Measurements from ENCODE around the gene SLC38A1.
"Not testable (repeated sequence)": the region's sequence is repeated elsewhere in the genome, so short reads cannot be mapped to it uniquely, and the experiment has no call there.

The SLC38A1 gene

GRCh38 chr12:46162549-46163076, 106.2 kb downstream of the SLC38A1 start:
- not testable (repeated sequence) for DNase-seq

GRCh38 chr12:46160981-46161690, 107.7 kb downstream of the SLC38A1 start:
- DNase-seq = no peak

DNA sequence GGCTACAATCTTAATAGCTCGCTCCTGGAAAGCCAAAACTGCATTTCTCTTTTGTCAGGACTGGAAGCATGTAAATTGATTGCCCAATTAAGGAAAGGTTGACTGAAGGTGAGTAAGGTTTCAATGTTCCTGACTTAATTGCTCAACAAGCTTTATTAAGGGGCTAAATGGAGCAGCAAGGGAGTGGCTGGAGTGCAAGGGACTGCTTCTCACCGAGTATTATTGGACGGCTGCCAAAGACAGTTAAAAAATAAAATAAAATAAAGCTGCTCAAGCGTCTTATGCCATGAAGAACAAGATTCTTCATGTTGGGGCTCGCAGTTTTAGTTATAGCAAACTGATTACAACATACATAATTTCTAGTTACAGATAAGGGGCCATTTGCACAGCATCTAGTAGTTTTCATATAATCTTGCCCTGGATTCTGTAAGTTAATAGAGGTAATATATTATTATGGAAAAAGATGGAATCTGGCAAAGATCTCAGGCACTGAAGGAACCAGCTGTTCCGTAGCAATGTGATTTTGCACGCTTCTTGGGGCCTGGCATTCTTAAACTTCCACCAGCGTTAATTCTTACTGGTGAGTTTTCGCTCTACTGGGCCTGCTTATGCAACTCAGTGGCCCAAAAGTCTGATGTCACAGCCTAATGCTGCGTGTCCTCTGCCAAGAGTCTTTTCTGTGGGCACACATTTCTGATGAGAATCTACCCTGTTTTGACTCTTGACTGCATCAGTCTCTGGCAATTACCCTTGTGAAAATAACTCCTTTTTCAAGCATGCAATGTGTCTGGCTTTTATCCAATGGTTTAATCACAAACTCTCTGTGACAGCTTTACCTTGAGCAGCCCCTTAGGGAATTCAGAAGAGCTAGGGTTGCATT, 108.5 kb downstream of the SLC38A1 start:
- no peak for DNase-seq

DNA sequence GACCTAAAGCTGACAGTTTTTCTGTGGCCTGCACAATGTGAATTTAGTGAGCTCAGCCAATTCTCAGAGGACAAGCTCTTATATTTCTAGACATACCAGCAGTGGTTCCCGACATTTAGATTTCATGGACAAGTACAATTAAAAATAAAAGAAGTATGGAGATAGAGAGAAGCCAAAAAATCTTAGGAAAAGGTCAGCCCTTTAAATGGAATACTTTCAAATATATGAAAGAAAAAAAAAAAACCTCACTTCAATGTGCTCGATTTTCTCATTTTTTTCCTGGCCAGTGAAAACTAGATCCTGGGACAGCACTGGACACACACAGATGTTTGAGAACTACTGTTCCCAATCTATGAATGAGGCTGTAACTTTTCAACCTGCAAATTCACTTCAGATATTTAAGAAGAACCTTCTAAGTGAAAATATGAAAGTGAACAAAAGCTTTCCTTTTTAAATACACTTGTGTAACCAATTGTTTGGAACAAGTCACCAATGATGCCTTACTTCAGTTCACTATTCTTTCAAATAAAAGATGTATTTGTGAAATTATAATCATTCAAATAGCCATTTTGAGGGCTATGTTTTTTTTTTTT, 109.4 kb downstream of the SLC38A1 start:
- DNase-seq = no peak

GRCh38 chr12:46158501-46158900, 110.3 kb downstream of the SLC38A1 start:
- DNase-seq = no peak

DNA sequence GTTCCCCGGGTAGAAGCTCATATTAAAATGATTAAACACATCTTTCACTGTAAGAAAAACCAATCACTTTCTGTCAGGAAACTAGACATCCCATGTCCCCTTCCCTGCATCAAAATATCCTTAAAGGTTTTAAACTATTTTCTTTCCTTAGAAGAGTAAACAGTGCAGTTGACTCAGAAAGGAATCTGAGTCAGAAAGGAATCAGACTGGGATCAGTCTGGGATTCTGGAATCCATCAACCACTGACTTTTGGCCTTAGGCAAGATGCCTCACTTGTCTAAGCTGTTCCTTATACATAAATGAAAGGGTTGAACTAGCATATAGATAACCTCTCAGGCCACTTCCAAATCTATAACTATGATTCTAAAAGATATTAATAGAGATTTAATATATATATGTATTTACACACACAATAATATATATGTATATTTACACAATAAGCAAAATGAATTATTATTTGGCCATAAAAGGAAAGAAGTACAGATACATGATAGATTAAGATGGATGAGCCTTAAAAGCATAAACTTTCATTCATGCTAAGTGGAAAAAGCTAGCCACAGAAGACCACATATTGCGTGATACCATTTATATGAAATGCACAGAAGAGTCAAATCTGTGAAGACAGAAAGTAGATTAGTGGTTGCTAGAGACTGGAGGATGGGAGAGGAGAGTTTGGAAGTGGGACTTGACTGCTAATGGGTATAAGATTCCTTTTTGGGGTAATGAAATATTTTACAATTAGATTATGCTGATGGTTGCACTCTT, 114.4 kb downstream of the SLC38A1 start:
- DNase-seq = no peak

- no peak for DNase-seq
Measured at GRCh38 chr12:46153268-46153872, 115.5 kb downstream of the SLC38A1 start.

DNA sequence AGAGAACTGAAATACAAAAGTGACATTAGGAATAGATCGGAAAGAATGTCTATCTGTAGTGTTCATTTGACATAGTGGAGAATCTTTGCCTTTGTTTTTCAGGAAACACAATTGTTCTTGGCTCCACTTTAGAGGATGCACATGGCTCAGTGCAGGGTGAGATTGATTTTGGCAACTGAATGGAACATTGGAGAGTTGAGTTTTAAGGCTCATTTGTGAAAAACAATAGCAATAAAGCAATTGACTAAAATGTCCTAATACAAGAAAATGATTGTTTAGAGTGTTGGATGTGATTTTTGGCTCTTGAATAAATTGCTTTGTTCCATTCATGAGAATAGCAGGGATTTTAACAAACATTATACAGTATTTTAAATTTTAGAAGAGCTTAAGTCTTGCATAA, 116.4 kb downstream of the SLC38A1 start:
- no peak for DNase-seq

- DNase-seq = no peak
Measured at GRCh38 chr12:46150735-46151134, 118.1 kb downstream of the SLC38A1 start.

GRCh38 chr12:46149905-46150304, 118.9 kb downstream of the SLC38A1 start:
- DNase-seq = no peak

DNA sequence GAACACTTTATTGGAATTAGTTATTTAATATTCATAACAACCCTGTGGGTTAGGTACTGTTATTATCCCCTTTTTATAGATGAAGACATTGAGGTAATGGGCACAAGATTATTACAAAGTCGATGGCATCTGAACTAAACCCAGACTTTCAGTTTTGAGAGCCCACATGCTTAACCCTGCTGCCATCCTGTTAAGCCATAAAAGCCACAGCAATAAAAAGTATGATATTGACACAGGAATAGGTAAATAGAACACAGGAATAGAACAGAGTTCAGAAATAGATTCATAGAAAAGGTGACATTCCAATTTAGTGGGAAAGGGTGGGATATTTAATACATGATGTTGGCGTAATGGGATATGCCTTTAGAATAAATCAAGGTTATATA, 119.8 kb downstream of the SLC38A1 start:
- DNase-seq = no peak

DNA sequence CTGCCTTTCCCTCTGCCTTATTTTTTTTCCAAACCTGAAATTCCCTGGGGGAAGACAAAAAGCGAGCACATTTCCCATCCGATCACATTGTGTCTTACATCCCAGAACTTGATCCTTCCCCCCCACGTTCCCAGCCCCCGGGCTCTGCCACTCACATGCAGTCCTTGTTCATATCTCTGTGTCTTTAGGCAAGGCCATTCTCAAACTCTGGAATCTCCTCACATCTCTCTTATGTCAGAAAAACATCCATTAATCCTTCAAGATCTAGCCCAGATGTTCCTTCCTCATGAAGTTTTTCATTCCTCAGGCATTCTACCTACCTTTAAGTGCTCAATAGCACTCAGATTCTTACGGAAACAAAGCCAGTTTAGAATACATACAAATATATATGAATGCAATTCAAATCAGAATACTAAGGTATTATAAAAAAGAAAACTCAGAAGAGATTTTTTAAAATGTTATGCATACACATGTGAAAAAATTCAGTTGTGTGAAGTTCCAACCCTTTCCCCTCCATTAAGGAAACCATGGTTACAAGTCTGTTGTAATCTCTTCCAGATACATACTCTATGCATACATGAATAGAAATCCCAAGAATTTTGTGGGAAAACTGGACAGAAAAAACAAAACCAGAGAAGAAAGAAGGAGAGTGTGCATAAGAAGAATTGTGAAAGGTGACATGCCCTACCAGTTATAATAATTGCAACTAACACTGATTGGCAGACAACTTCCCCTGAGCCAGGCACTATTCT, 120.3 kb downstream of the SLC38A1 start:
- DNase-seq = no peak

DNA sequence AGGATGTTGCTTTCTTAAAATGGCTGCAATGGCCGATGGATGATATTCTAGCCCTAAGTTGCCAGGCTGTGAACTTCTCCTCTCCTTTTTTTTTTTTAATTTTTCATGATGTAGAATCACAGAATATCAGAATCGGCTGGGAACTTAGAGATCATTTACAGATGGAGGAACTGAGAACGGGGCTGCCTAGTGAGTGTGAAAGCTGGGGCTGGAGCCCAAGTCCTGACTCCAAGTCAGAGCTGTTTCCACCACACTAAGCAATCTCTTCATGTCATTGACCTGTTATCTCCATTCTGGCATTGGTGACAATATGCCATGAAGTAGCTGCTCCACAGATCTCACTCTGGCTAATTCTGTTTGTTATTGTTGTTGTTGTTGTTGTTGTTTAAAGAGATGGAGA, 121.7 kb downstream of the SLC38A1 start:
- DNase-seq = no peak

DNA sequence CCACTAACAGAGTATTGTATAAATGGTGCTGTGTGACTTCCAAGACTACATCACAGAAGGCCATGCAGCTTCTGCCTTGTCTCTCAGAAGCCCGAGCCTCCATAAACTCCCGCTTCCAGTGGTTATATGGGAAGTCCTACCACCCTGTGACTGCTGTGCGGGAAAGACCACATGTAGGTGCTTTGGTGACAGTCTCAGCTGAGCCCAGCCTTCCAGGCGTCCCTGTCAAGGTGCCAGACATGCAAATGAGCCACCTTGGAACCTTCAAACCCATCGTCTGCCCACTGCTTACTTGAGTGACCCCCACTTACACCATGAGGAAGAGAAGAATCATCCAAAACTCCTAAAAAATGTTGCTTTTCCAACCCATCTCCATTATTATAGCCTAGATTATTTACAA, 123.0 kb downstream of the SLC38A1 start:
- no peak for DNase-seq

GRCh38 chr12:46144433-46144832, 124.4 kb downstream of the SLC38A1 start:
- no peak for DNase-seq

DNA sequence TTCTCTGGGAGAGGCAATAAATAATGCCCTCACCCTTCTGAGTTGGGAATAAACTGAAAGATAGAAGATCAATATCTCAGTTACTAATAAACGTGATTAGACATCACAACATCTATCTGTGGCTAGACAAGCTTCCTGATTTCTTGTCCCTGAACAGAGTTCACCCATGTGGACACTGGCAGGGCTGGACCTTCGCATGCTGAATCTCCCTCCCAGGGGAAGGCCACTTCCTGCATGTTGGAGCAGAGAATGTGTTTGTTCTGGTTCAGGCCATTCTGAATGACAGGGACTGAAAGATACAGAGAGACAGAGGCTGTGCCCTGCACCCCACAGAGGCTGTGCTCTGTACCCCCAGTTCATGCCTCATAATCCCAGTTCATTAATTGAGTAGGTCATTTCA, 132.6 kb downstream of the SLC38A1 start:
- DNase-seq = no peak

- no peak for DNase-seq
Measured at GRCh38 chr12:46135750-46136149, 133.1 kb downstream of the SLC38A1 start.

- DNase-seq = no peak
Measured at GRCh38 chr12:46134852-46135251, 134.0 kb downstream of the SLC38A1 start.

- DNase-seq = no peak
Measured at GRCh38 chr12:46134205-46134811, 134.5 kb downstream of the SLC38A1 start.

GRCh38 chr12:46133751-46134150, 135.1 kb downstream of the SLC38A1 start:
- no peak for DNase-seq
